ENCODE results near the gene SPINT3. TPM values are rescaled to one million over a fixed set of nuclear protein-coding genes. Genes with fewer than 3 reads are reported as not detected.
"Not testable (repeated sequence)": the region's sequence is repeated elsewhere in the genome, so short reads cannot be mapped to it uniquely, and the experiment has no call there.

SPINT3 gene
- total and polyA plus RNA-seq, 3 experiments from 2014 or later = not detected

GRCh38 chr20:45496166-45496565 lies 19.3 kb downstream of the SPINT3 start:
- Histone ChIP-seq H3K4me3 (ENCODE audit: low read length) (no peak overlapping the region), H3K27me3 (ENCODE audit: insufficient read depth, low read length, poor library complexity, severe bottlenecking) (no peaks in the 10 kb centered on the region), H3K4me1 (ENCODE audit: insufficient read depth, low read length) (no peaks in the 10 kb centered on the region), H3K36me3 (ENCODE audit: insufficient read depth, low read length) (no peaks in the 10 kb centered on the region), H3K9me3 (ENCODE audit: low read length) (no peaks in the 10 kb centered on the region), H3K27ac (ENCODE audit: low read depth, low read length) (no peak overlapping the region)
- no peak overlapping the region for H3K4me3 Mint-ChIP-seq
- ChIA-PET CTCF (no interaction called here), POLR2A (no interaction called here)
- DNase-seq = no peak
- H3K27me3 Mint-ChIP-seq = peaks cover 16 to 37% of the 10 kb centered on the region in 2 donors
- H3K36me3 Mint-ChIP-seq = no peaks in the 10 kb centered on the region
- no peaks in the 10 kb centered on the region for H3K9me3 Mint-ChIP-seq
- H3K27ac Mint-ChIP-seq = peak overlapping the region in 1 of 8 donors; percentile 41
- H3K4me1 Mint-ChIP-seq = no peaks in the 10 kb centered on the region

GRCh38 chr20:45495501-45495941 lies 19.9 kb downstream of the SPINT3 start:
- no peaks in the 10 kb centered on the region for H3K4me1 Mint-ChIP-seq
- H3K9me3 Mint-ChIP-seq = no peaks in the 10 kb centered on the region
- Histone ChIP-seq H3K27ac (ENCODE audit: low read depth, low read length) (no peak overlapping the region), H3K9me3 (ENCODE audit: low read length) (no peaks in the 10 kb centered on the region), H3K4me3 (ENCODE audit: low read length) (no peak overlapping the region), H3K36me3 (ENCODE audit: insufficient read depth, low read length) (no peaks in the 10 kb centered on the region), H3K4me1 (ENCODE audit: insufficient read depth, low read length) (no peaks in the 10 kb centered on the region), H3K27me3 (ENCODE audit: insufficient read depth, low read length, poor library complexity, severe bottlenecking) (no peaks in the 10 kb centered on the region)
- POLR2A ChIA-PET = no interaction called here
- CTCF ChIA-PET = no interaction called here
- peaks cover 14 to 36% of the 10 kb centered on the region in 2 donors for H3K27me3 Mint-ChIP-seq
- no peaks in the 10 kb centered on the region for H3K36me3 Mint-ChIP-seq
- no peak overlapping the region for H3K4me3 Mint-ChIP-seq
- H3K27ac Mint-ChIP-seq = no peak overlapping the region
- DNase-seq = no peak

DNA sequence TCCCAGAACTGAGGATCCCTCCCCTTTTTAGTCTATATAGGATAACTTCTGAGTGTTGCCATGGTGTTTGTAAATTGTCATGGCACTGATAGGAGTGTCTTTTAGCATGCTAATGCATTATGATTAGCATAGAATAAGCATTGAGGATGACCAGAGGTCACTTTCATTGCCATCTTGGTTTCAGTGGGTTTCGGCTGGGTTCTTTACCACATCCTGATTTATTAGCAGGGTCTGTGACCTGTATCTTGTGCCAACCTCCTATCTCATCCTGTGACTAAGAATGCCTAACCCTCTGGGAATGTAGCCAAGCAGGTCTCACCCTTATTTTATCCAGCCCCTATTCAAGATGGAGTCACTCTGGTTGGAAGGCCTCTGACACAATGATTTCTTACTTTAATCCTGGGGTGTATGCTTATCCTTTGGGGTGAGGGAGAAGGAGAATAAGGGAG lies 26.3 kb downstream of the SPINT3 start:
- peaks cover 28 to 62% of the 10 kb centered on the region in 2 donors for H3K27me3 Mint-ChIP-seq
- H3K4me3 Mint-ChIP-seq = no peak overlapping the region
- Histone ChIP-seq H3K27ac (ENCODE audit: low read depth, low read length) (no peak overlapping the region), H3K27me3 (ENCODE audit: insufficient read depth, low read length, poor library complexity, severe bottlenecking) (peaks cover 6% of the 10 kb centered on the region), H3K4me3 (ENCODE audit: low read length) (no peak overlapping the region), H3K36me3 (ENCODE audit: insufficient read depth, low read length) (no peaks in the 10 kb centered on the region), H3K9me3 (ENCODE audit: low read length) (no peaks in the 10 kb centered on the region), H3K4me1 (ENCODE audit: insufficient read depth, low read length) (no peaks in the 10 kb centered on the region)
- no peak for DNase-seq
- H3K36me3 Mint-ChIP-seq = no peaks in the 10 kb centered on the region
- no peaks in the 10 kb centered on the region for H3K9me3 Mint-ChIP-seq
- H3K27ac Mint-ChIP-seq = no peak overlapping the region
- POLR2A ChIA-PET = no interaction called here
- H3K4me1 Mint-ChIP-seq = no peaks in the 10 kb centered on the region
- CTCF ChIA-PET = no interaction called here

- H3K27me3 ChIP-seq (ENCODE audit: insufficient read depth, low read length, poor library complexity, severe bottlenecking) = peaks cover 6% of the 10 kb centered on the region
- Mint-ChIP-seq H3K4me1 (no peaks in the 10 kb centered on the region), H3K36me3 (no peaks in the 10 kb centered on the region), H3K27me3 (peaks cover 27 to 61% of the 10 kb centered on the region in 2 donors), H3K27ac (no peak overlapping the region), H3K9me3 (no peaks in the 10 kb centered on the region), H3K4me3 (no peak overlapping the region)
- no peaks in the 10 kb centered on the region for H3K9me3 ChIP-seq (ENCODE audit: low read length)
- no peaks in the 10 kb centered on the region for H3K36me3 ChIP-seq (ENCODE audit: insufficient read depth, low read length)
- no peak overlapping the region for H3K4me3 ChIP-seq (ENCODE audit: low read length)
- ChIA-PET POLR2A (no interaction called here), CTCF (no interaction called here)
- no peaks in the 10 kb centered on the region for H3K4me1 ChIP-seq (ENCODE audit: insufficient read depth, low read length)
- no peak overlapping the region for H3K27ac ChIP-seq (ENCODE audit: low read depth, low read length)
- DNase-seq = peak in 1 of 5 donors; percentile 3
These were observed 28.2 kb downstream of the SPINT3 start for GRCh38 chr20:45487231-45487635.

GRCh38 chr20:45485388-45485787 lies 30.0 kb downstream of the SPINT3 start:
- peaks cover 6% of the 10 kb centered on the region for H3K27me3 ChIP-seq (ENCODE audit: insufficient read depth, low read length, poor library complexity, severe bottlenecking)
- H3K4me1 ChIP-seq (ENCODE audit: insufficient read depth, low read length) = no peaks in the 10 kb centered on the region
- CTCF ChIA-PET = no interaction called here
- no peaks in the 10 kb centered on the region for H3K9me3 ChIP-seq (ENCODE audit: low read length)
- H3K27ac ChIP-seq (ENCODE audit: low read depth, low read length) = no peak overlapping the region
- H3K27ac Mint-ChIP-seq = no peak overlapping the region
- POLR2A ChIA-PET = no interaction called here
- no peaks in the 10 kb centered on the region for H3K9me3 Mint-ChIP-seq
- no peak overlapping the region for H3K4me3 Mint-ChIP-seq
- peaks cover 0 to 3% (median 0%) of the 10 kb centered on the region in 3 donors for H3K36me3 Mint-ChIP-seq
- peaks cover 26 to 59% of the 10 kb centered on the region in 2 donors for H3K27me3 Mint-ChIP-seq
- no peaks in the 10 kb centered on the region for H3K36me3 ChIP-seq (ENCODE audit: insufficient read depth, low read length)
- no peak overlapping the region for H3K4me3 ChIP-seq (ENCODE audit: low read length)
- no peaks in the 10 kb centered on the region for H3K4me1 Mint-ChIP-seq
- DNase-seq = no peak

- no peaks in the 10 kb centered on the region for H3K9me3 ChIP-seq (ENCODE audit: low read length)
- no peak for DNase-seq
- no peaks in the 10 kb centered on the region for H3K36me3 ChIP-seq (ENCODE audit: insufficient read depth, low read length)
- no peaks in the 10 kb centered on the region for H3K4me1 Mint-ChIP-seq
- CTCF ChIA-PET = no interaction called here
- peaks cover 0 to 3% (median 0%) of the 10 kb centered on the region in 3 donors for H3K36me3 Mint-ChIP-seq
- H3K27me3 ChIP-seq (ENCODE audit: insufficient read depth, low read length, poor library complexity, severe bottlenecking) = peaks cover 9% of the 10 kb centered on the region
- no peak overlapping the region for H3K4me3 Mint-ChIP-seq
- no peak overlapping the region for H3K27ac ChIP-seq (ENCODE audit: low read depth, low read length)
- H3K27me3 Mint-ChIP-seq = peaks cover 20 to 64% of the 10 kb centered on the region in 2 donors
- H3K4me3 ChIP-seq (ENCODE audit: low read length) = no peak overlapping the region
- no peaks in the 10 kb centered on the region for H3K9me3 Mint-ChIP-seq
- POLR2A ChIA-PET = no interaction called here
- H3K27ac Mint-ChIP-seq = no peak overlapping the region
- H3K4me1 ChIP-seq (ENCODE audit: insufficient read depth, low read length) = no peaks in the 10 kb centered on the region
These were observed 30.7 kb downstream of the SPINT3 start for GRCh38 chr20:45484676-45485075.

DNA sequence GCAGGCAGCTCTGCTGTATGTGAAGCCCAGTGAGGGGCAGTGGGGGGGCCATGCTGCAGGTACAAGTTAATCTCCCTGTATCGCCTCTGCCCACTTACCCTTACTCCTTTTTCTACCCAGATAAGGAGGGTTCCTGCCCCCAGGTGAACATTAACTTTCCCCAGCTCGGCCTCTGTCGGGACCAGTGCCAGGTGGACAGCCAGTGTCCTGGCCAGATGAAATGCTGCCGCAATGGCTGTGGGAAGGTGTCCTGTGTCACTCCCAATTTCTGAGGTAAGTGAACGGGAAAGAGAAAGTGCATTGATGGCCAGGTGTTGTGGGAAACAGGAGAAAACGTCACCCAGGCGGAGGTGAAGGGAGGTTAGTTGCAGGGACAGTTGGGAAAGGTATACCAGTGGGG lies 35.6 kb downstream of the SPINT3 start:
- no peaks in the 10 kb centered on the region for H3K4me1 Mint-ChIP-seq
- H3K27ac Mint-ChIP-seq = no peak overlapping the region
- POLR2A ChIA-PET = no interaction called here
- Histone ChIP-seq H3K4me1 (ENCODE audit: insufficient read depth, low read length) (no peaks in the 10 kb centered on the region), H3K9me3 (ENCODE audit: low read length) (no peaks in the 10 kb centered on the region), H3K27ac (ENCODE audit: low read depth, low read length) (no peak overlapping the region), H3K36me3 (ENCODE audit: insufficient read depth, low read length) (no peaks in the 10 kb centered on the region), H3K27me3 (ENCODE audit: insufficient read depth, low read length, poor library complexity, severe bottlenecking) (peaks cover 5% of the 10 kb centered on the region), H3K4me3 (ENCODE audit: low read length) (no peak overlapping the region)
- CTCF ChIA-PET = no interaction called here
- DNase-seq = no peak
- H3K27me3 Mint-ChIP-seq = peaks cover 18 to 47% of the 10 kb centered on the region in 2 donors
- no peaks in the 10 kb centered on the region for H3K9me3 Mint-ChIP-seq
- H3K4me3 Mint-ChIP-seq = no peak overlapping the region
- H3K36me3 Mint-ChIP-seq = peaks cover 0 to 3% (median 0%) of the 10 kb centered on the region in 3 donors

GRCh38 chr20:45477530-45478148 lies 37.8 kb downstream of the SPINT3 start:
- POLR2A ChIA-PET; H3K4me3 ChIP-seq (ENCODE audit: low read length); H3K4me3 Mint-ChIP-seq; H3K9me3 ChIP-seq (ENCODE audit: low read length); H3K27me3 ChIP-seq (ENCODE audit: insufficient read depth, low read length, poor library complexity, severe bottlenecking); H3K27ac ChIP-seq (ENCODE audit: low read depth, low read length); H3K4me1 Mint-ChIP-seq; H3K36me3 ChIP-seq (ENCODE audit: insufficient read depth, low read length); CTCF ChIA-PET; DNase-seq; H3K9me3 Mint-ChIP-seq; H3K27ac Mint-ChIP-seq; H3K36me3 Mint-ChIP-seq; H3K4me1 ChIP-seq (ENCODE audit: insufficient read depth, low read length): not testable (repeated sequence)
- peaks cover 20 to 48% of the 10 kb centered on the region in 2 donors for H3K27me3 Mint-ChIP-seq
